CD4-positive, alpha-beta T cell treated with Interleukin-12 subunit alpha and Interleukin-12 subunit beta, for 1 hour (primary cell): ENCODE measurements around the gene C20orf144.
A peak's percentile ranks its signal among the peaks of the same experiment; 100 is the strongest.
"Not testable (repeated sequence)": the region's sequence is repeated elsewhere in the genome, so short reads cannot be mapped to it uniquely, and the experiment has no call there.

Source experiments
- DNase-seq: peaks from one replicate; pipeline ENCODE4 v3.0.0-alpha.2; 2020

C20orf144 gene

DNA sequence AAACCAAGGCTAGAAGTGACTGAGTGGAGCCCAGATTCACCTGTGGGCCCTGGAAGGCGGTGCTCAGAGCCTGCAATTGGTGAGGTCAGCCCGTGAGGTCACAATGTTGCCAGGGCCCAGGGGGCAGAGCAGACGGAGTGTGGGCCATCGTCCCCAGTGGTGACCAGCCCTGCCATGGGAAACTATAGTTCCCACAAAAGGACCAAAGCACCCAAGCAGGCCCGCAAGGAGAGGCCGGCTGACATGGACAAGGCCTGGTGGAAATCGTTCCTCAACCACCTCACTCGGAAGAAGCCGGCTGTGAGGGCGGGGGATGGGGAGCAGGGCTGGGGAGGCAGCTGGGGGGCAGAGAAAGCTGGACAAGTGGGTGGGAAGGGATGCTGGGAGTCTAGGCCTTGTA lies at the start of gene C20orf144:
C20orf144 (plus strand) TSS at position 156 of the 400 bp plus-strand sequence; CDS start at position 175, 19 bp downstream.
- DNase-seq: no peak

DNA sequence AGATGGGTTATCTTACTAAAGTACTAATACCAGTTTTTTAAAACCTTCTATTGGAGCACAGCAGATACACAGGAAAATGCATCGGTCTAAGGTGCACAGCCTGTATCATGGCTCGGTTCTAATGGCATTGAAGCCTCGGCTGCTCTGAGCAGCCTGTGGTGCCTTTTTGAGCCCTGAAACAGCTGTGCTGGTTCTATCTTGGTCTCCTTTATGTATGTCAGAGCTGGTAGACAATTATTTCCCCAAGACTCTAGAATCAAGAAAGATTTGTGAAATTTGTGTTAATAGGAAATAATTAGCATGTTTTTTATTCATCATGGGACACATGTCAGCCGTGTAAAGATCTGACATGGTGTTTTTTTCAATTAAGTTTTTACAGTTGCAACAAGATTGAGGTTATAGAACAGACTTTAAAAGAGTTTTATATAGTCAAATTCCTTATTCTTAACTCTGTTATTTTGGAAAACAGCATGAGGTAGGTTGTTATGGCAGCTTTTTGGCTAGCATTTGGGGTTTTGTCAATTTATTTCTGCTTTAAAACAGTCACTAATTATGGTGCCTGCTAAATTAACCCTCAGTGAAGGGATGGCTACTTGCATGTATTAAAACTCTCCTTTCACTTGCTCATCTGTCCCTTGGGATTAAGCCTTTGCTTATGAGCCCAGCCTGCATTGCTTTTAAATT lies 40.3 kb upstream of the C20orf144 start:
- DNase-seq: no peak

DNA sequence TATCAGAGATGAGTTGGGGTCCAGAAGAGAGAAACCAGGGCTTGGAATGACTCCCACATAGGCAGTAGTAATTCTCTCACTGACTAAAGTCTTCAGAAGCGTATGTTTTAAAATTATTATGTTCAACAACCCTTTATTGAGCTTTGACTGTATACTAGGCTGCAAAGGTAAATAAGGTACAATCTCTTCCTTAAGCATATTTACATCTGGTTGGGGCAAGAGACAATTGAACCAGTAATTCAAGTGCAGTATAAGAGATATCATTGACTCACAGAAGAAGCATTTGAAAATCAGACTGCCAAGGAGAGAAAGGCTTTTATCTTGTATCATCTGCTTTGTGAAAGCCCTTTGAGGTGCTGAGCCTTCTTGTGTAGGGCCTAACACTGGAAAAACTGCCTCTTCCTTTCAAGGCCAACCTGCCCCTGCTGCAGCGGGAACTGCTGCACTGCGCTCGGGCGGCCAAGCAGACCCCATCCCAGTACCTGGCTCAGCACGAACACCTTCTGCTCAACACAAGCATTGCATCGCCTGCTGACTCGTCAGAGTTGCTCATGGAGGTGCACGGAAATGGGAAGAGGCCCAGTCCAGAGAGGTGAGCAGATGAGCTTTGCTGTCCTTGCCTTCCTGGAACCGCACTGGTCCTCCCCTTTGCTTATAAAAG lies 39.3 kb upstream of the C20orf144 start:
- DNase-seq: no peak

DNA sequence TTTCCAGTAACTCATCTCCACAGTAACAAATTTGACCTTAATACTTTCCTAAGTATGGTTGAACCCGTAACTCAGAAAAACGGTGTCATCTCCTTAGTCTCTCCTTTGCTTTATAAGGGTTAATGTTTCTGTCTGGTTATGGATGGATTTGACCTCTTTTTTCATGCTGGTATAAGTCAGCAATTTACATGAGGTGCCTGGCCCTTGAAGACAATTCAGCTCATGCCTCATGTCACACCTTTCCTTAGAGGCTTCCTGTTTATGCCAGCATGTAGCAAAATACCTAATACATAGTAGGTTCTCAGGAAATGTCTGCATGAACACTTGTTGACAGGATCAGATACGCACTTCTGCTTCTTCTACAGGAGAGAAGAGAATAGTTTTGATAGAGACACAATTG lies 37.7 kb upstream of the C20orf144 start:
- peak; percentile 39 for DNase-seq

DNA sequence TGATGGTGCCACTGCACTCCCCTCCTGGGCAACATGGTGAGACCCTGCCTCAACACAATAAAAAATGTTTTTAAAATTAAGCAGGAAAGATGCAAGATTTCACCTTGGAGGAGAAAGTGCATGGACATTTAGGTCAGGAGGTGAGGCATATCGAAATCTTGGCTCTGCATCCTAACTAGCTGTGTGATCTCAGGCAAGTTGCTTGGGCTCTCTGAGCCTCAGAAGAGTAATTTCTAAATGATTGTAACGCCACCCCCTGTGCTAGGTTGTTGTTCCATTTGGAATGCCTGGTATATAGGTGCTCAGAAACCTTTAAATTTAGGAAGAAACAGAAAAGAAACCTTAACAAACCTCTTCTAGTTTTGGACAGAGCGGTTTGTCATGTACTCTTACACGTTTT lies 35.9 kb upstream of the C20orf144 start:
- no peak for DNase-seq

DNA sequence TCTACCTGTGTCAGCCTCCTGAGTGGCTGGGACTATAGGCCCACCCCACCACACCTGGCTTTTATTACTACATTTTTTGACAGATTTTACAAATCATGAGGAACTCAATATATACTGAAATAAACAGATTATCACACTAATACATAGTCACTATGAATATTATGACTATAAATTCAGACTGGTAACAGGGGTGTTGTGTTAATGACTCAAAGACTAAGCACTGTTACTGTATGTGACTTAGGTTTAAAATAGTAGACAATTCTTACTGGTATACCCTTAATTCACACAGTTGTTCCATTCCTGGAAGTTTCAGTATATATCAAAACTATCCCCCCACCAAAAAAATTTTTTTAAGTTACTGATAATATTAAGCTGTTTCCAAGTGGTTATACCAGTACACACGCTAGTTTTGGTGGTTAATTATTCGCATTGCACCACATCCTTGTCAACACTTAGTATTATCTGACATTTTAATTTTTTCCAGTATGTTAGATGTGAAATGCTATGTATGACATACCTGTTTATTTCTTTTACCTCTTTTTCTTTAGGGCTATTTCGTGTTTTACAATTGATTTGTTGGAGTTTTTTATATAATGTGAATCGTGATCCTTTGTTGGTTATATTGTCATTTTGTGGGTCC lies 34.4 kb upstream of the C20orf144 start:
- DNase-seq: no peak

DNA sequence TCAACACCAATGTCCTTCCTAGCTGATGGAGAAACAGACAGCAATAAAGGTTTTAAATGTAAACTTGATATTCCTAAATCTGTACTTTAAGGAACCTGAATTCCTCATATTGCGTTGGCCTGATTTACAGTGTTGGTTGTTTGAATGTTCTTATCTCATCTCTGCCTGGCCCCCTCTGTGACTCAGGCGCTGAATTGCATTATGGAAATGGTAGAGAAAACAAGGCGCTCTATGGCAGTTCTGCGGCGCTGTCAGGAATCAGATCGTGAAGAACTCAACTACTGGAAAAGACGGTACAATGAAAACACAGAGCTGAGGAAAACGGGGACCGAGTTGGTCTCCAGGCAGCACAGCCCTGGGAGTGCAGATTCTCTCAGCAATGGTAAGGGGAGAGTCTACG lies 32.6 kb upstream of the C20orf144 start:
- no peak for DNase-seq

DNA sequence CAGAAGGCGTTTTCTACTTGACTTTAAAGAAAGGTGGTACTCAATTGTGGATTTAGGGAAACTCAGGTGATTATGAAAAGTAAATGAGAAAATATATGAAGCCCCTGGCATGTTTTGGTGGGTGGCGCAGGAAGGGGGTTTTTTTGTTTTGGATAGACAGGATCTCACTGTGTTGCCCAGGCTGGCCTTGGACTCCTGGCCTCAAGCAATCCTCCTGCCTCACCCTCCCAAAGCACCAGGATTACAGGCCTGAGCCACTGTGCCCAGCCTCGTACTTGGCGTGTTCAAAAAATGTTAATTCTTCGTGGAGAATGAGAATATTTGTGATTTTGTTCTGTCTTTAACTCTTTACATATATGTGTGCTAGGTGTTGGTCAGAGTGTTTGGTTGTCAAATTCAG lies 32.1 kb upstream of the C20orf144 start:
- no peak for DNase-seq

DNA sequence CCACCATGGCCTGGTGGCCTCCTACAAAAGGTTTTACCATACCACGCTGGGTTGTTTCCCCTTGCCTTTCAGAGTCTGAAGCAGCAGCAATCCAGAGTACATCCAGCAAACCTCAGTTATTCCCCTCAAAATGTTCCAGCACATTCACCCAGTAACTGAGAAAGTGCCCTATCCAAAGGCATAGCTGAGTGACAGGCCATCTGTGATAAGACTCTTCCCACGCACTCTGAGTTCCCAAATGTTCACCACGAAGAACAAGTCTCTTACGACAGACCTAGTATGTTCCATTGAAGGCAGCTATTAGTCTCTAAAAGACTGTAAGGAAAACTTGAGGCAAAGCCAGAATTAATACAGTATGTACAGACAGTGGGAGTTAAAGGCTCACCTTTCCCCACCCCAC lies 31.6 kb upstream of the C20orf144 start:
- no peak for DNase-seq

DNA sequence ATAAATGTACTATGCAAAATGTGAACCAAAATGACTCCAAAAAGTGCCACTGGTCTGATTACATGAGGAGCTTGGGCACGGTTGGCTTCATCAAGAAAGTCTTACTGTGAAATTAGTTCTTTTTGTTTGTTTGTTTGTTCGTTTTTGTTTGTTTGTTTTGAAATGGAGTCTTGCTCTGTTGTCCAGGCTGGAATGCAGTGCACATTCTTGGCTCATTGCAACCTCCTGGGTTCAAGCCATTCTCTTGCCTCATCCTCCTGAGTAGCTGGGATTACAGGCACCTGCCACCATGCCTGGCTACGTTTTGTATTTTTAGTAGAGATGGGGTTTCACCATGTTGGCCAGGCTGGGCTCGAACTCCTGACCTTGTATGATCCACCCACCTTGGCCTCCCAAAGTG lies 30.2 kb upstream of the C20orf144 start:
- not testable (repeated sequence) for DNase-seq

DNA sequence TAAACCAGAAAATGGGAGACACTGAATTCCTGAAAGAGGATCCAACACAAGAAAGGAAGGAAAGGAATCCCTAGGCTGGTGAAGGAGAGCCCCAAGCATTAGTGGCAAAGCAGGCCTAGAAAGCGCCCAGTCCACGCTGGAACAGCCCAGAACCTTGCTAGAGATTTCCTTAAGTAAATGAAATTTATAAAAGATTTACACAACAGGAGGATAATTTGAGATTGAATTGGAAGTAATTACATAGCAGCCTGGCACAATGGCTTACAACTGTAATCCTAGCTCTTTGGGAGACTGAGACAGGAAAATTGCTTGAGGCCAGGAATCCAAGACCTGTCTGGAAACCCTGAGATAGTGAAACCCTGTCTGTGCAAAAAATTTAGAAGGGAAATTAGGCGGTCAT lies 26.8 kb upstream of the C20orf144 start:
- DNase-seq: no peak

DNA sequence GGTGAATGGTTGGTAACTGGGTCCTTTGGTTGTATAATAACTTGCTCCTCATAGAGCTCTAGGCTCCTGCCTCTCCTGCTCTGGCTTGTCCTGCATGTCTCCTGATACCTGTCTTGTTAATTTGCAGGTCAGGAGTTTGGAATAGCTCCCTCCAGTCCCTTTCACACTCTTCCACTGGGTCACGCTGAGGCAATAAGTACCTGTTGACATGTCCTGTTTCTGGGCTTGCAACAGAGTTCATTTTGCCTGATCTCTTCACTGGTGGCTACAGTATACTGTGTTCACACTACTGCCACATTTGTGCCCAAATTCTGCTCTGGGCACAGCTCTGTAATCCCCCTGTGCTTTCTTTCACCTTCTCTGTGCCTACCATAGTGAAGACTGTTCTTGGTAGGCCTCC lies 25.4 kb upstream of the C20orf144 start:
- DNase-seq: no peak

DNA sequence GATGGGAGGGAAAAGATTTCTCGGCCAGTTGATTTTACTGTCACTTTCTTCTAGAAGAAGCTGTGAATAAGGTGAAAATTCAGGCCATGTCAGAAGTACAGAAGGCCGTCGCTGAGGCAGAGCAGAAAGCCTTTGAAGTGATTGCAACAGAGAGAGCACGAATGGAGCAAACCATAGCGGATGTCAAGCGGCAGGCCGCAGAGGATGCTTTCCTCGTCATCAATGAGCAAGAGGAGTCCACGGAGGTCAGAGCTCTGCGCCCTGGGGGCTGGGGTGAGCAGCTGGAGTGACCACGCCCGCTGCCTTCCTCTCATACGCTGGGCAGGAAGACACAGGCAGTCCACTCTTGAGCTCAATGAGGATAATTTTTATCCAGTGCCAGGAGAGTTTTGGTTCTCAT lies 21.8 kb upstream of the C20orf144 start:
- no peak for DNase-seq

DNA sequence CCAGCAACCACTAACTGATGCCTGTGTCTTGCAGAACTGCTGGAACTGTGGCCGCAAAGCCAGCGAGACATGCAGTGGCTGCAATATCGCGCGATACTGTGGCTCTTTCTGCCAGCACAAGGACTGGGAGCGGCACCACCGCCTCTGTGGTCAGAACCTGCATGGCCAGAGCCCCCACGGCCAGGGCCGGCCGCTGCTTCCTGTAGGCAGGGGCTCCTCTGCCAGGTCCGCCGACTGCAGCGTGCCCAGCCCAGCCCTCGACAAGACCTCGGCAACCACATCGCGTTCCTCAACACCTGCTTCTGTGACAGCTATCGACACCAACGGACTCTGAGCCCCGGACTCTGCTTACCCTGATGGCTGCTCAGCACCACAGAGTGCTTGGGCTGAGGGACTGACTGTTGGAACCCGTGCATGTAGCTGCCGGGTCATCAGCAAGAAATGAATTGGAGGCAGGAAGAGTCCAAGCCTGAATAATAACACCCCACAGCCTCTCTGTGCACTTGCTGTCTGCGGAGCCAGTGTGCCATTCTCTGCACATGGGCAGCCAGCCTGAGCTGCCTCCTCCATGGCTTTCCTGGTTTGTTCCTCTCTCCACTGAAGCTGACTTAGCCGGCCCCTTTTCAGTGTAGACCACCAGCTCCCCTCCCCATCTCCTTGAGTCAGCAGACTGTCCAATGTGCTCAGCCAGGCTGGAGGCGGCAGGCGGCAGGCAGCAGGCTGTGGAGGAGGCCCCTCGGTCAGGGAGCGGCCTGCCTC lies 17.6 kb upstream of the C20orf144 start:
- no peak for DNase-seq

DNA sequence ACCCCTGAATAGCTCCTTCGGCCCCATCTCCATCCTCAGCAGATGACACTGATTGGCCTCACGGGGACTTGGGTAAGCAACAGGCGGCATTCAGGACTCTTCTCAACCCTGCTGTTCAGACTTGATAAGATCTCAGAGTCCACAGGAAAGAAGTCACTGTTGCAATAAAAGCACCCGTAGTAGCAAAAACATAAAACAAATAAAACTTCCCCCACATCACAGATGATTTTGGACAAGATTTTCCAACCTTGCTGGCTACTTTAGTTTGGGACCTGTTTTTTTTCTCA lies 17.1 kb upstream of the C20orf144 start:
- DNase-seq: no peak

DNA sequence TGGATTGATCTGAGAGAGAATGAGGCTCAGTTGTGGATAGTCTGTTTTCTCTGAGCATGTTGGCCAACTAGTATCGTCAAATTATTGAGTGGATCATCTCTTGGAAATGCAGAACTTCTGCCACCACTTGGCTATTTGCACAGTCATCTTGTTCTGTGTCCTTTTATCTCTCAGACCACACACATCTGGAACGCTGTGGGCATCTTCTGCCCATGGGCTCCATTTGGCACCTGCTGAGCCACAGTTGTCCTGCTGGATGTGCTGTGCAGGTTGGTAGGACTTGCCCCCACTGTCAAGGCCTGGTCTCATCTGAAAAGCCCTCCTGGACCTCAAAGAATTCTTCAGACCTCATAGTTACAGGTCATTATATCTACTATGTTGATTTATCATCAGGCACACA lies 16.7 kb upstream of the C20orf144 start:
- no peak for DNase-seq

DNA sequence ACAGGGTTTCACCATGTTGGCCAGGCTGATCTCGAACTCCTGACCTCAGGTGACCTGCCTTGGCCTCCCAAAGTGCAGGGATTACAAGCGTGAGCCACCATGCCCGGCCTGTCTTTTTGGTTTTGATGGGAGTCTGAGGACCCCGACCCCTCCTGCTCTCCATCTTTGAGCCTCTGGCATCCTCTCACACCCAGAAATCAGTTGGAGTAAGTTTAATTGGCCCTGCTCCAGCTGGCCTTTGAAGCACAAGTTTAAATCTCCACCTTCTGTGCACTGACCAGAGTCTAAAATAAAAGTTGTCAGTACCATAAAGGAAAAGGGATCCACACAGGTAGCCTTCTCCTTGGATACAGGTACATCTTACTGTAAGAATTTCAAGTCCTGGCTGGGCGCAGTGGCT lies 15.9 kb upstream of the C20orf144 start:
- no peak for DNase-seq

DNA sequence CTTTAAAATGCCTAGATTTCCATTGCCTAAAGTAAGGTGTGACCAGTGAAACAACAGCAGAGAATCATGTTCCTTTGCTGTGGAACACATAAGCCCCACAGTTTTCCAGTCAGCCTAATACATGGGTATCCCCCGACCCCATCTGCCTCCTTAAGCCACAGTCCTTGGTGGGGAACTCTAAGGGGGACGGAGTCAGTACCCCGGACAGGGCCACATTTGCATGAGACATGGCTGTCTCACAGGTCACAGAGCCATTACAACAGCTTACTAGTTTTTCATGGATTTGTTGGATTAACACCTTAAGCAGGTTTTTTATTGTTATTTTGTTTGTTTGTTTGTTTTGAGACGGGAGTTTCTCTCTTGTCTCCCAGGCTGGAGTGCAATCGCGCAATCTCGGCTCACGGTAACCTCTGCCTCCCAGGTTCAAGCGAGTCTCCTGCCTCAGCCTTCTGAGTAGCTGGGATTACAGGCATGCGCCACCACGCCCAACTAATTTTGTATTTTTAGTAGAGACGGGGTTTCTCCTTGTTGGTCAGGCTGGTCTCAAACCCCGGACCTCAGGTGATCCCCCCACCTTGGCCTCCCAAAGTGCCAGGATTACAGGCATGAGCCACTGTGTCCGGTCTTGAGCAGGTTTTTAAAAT lies 15.0 kb upstream of the C20orf144 start:
- not testable (repeated sequence) for DNase-seq

DNA sequence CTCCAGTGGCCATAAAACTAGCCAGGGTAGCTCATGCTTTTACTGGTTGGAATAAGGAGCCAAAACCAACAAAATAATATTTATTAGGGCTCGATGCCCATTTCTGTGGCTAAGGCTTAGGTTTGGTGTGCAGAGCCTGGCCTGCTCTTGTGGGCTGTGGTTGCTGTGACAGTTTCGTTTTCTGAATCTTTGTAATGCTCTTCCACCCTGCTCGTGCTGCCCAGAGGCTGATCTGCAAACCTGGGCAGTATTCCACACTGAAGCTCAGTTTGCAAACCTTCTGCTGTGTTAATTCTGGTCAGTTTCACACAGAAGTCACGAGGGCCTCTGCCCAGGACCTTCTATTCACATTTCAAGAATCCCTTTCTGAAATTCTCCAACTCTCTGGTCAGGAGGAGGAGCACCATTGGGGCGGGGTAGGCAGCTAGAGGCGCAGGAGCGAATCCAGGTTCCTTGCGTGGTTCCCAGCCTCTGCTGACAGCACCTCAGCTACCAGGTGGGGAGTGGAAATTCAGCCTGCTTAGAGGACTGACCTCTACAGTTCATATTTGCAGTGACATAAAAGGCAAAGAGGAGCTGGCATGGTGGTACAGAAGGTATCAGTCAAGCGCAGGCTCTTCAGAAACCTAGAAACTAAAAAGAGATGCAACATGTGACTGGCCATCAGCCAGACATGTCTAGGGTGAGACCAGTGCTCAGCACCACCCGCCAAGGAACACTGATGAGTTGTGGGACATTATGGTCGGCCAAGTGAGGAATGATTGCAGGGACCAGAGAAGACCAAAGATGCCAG lies 14.3 kb upstream of the C20orf144 start:
- DNase-seq: peak; percentile 12

DNA sequence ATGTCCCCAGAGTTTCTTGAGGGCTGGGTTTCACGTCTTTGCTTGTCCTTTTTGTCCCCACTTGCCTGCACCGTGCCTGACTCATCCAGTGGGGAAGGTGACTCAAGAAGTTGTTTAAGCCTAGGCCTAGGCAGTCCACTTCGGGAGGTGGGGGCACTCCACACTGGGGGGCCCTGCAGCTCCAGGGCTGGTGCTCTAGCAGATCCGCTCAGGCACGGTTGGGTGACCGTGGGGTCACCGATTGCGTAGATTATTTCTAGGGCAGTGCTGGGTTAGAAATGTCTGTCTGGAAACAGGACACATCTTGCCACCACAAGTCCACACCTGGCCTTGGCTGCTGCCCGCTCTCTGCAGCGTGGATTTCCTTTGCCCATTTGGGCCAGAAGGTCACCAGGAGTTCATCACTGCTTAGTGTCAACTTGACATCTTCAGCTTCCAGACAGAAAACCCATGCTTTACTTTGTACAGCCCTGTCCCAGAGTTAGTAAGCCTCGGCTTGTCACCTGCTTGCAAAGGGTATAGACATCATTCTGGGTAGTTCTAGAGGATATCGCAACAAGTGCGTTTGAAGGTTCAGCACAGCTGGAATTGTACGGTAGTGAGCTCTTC lies 13.6 kb upstream of the C20orf144 start:
- no peak for DNase-seq

DNA sequence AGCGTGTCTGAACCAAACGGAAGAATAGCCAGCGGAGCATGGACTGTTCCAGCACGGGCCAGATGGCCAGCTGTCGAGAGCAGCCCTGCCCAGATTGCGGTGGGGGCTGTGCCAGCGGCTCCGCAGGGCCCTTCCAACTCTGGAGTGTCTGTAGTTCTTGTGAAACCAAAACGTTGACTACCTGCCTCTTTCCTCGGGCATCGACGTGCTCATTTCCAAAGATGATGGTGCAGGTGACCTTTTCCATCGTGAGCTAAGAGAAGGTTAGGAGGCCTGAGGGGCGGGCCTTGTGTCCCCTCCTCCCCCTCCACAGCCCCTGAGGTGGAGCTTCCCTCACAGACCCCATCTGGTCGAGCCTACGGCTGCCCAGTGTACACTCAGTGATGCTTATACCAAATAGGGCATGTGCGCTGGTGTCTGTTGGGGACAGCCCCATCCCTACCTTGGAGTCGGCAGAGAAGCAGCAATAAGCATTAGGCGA lies 12.9 kb upstream of the C20orf144 start:
- no peak for DNase-seq
